ACHN (cell line): ENCODE data around the gene TSPAN5.

Source experiments
- DNase-seq: peaks from one replicate; pipeline ENCODE4 v3.0.0-alpha.2; 2015
- in situ Hi-C: cut with HindIII; loops from 2 replicates; pipeline ENCODE4 v1.10.0; 2017; ENCODE audit warnings: low sequenced_read_pairs, low pct_ligation_motif_present, low pct_unique_long_range_greater_than_20kb

TSPAN5 gene

GRCh38 chr4:98610431-98610830 is 48.0 kb downstream of the TSPAN5 start:
- DNase-seq: no peak
- in situ Hi-C loops: no loop called here

DNA sequence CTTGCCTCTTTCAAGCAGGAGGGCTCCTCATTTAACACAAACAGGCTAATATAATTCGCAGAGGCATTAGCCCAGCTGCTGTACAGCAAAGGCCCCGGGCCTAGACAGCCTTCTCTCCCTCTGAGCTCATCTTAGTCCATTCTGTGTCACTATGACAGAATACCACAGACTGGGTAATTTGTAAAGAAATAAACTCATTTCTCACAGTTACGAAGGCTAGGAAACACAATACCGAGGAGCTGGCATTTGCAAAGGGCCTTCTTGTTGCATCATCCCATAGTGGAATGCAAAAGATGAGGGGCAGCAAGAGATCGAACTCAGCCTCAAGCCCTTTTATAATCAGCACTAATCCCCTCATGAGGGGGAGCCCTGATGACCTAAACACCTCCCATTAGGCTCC is 48.5 kb downstream of the TSPAN5 start:
- DNase-seq: no peak
- in situ Hi-C loops: no loop called here

DNA sequence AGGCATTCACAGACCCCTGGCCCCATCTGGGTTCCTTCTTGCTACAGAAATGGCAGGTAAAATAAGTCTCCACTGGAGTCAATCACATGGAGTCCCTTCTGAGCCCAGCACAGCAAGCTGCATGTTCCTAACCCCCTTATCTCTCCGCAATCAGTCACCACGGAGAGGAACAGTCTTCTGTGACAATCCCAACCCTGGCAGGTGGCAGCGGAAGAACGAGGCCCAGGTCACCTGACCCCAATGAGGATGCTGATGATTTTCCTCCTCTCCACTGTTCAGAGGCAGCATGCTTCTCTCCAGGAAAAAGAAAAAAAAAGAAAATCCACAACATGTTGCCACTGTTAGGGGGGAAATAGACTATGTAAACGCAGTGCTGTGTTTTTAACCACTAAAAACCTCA is 50.1 kb downstream of the TSPAN5 start:
- in situ Hi-C loops: no loop called here
- DNase-seq: no peak

DNA sequence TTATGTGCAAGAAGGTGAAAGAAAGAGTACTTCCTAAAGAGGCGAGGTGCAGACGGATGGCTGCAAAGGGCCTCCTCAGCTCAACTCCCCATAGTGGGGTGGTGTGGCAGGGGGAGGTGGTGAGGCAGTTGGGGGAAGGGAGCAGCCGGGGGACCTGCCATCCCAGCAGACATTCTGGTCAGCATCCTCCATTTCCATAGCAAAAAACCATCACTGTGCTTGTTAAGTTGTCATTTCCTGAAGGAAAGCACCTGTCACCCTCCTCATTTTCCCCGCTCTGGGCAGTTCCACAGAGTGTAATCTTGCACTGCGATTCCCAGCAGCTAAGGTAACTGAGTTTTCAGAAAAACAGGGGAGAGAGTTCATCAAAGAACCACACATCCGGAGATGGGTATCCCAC is 51.5 kb downstream of the TSPAN5 start:
- in situ Hi-C loops: no loop called here
- DNase-seq: no peak

- in situ Hi-C loops: no loop called here
These were observed 53.2 kb downstream of the TSPAN5 start for GRCh38 chr4:98605216-98605615.

GRCh38 chr4:98604723-98605122 is 53.7 kb downstream of the TSPAN5 start:
- no peak for DNase-seq
- in situ Hi-C loops: no loop called here

More at GRCh38 chr4:98605216-98605615, 53.2 kb downstream of the TSPAN5 start:
- peak; percentile 12 for DNase-seq

DNA sequence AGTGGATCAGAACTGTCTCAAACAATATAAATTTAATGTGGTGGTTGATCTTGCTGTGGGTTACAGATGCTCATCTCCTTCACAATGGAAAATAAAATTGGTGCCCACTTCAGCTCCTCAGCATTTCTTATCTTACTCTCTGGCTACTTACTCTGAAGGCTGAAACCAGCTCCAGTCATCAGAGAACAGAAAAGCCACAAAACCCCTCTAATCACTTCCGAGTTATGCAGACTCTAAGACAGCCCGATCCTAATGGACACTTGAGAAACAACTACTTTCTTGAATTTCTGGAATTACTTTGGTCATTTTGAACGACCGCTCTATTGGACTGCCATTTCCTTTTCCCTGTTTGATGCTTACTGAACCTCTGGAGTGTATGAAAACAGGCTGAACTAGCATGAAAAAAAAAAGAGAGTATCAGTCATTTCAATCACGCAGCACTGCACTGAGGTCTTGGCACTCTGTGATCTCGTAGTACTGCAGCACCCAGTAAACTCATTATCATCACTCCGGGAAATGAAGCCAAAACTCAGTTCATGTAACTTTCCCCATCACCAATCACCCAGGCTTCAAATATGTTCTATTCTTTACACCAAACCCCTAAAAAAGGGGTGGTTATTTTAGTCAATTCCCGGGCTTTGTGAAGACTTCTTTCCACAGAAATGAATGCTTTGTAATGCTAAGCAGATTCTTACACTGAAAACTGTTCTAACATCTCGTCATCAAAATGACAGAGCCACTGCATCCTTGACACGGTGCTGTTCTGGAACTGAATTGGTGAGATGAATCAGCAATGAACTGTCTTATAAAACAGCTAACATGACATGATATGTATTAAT is 54.5 kb downstream of the TSPAN5 start:
- in situ Hi-C loops: no loop called here
- no peak for DNase-seq

DNA sequence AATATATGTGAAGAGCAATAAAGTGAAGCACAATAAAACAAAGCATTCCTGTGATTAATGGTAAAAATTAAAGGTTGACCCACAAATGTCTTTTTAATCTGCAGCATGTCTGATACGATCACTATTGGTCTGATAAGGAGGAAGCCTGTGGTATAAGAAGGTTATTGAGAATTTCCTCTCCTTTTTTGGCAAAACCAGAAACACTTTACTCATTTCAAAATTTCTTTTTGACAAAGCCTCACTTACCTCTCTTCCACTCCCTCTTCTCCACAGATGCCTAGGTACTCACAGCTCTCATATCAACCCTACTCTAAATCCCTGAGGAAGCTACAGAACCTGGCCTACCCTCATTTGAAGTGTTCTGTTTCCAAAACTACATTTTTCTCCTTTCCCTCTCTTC is 56.1 kb downstream of the TSPAN5 start:
- in situ Hi-C loops: no loop called here

GRCh38 chr4:98601708-98602107 is 56.7 kb downstream of the TSPAN5 start:
- in situ Hi-C loops: no loop called here
- no peak for DNase-seq

More for the DNA sequence above, 56.1 kb downstream of the TSPAN5 start:
- no peak for DNase-seq

DNA sequence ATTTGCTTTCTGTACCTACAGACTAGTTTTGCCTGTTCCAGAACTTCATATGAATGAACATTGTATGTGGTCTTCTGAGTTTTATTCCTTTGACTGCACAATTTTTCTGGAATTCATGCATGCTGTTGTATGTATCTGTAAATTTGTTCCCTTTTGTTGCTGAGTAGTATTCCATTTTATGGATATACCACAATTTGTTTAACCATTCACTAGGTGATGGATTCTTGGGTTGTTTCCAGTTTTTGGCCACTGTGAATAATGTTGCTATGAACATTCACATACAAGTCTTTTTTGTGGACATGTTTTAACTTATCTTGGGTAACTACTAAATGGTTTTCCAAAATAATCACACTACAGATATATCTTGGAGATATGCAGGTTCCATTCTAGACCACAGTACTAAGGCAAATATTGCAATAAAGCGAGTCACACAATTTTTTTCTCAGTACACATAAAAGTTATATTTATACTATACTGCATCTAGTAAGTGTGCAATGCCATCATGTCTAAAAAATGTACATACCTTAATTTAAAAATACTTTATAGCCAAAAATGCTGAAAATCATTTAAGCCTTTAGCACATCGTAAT is 58.7 kb downstream of the TSPAN5 start:
- in situ Hi-C loops: no loop called here
- no peak for DNase-seq

- no peak for DNase-seq
- in situ Hi-C loops: no loop called here
These were observed 71.5 kb downstream of the TSPAN5 start for GRCh38 chr4:98586962-98587354.

GRCh38 chr4:98586291-98586961 is 72.0 kb downstream of the TSPAN5 start:
- no peak for DNase-seq
- in situ Hi-C loops: no loop called here

DNA sequence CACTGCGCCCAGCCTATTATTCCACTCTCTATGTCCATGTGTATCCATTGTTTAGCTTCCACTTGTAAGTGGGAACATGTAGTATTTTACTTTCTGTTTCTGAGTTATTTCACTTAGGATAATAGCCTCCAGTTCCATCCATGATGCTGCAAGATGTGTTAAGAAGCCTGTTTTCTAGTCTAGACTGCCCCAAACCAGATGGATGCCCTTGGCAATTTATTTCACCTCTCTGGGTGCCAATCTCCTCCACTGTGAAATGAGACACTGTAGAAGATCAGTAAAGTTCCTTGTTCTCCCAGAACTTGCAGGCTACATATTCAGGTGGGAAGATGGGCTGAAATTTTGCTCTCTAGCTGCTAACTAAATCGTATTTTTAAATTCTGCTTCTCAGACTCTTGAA is 72.8 kb downstream of the TSPAN5 start:
- in situ Hi-C loops: no loop called here
- DNase-seq: no peak

DNA sequence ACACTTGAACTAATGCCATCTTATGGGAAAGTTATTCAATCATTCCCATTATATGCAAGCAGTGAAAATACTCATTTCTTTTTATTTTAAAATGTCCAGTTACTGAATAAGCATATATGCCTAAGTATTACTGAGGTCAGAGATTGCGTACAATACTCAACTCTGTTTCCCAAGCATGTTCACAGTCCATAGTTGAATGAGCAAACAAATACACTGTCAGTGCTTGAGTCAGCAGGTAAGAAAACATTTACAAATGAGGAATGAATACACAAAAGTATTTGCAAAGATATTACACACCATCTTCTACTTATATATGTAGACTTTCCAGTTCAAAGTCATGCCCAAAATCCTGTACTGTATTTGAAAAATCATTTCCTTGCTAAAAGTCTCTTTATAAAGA is 74.1 kb downstream of the TSPAN5 start:
- in situ Hi-C loops: no loop called here
- no peak for DNase-seq

DNA sequence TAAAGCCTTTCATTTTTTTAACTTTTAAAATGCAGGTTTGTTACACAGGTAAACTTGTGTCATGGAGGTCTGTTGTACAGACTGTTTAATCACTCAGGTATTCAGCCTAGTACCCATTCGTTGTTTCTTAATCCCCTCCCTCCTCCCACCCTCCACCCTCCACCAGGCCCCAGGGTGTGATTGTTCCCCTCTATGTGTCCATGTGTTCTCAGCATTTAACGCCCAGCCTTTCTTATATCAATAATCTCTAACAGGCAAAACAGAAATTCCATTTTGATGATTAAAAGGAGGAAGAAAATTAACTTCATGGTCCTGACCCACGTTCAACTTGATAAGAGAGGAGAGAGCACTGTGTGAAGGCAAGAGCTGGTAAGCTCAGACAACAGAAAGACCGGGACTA is 75.1 kb downstream of the TSPAN5 start:
- no peak for DNase-seq
- in situ Hi-C loops: no loop called here

GRCh38 chr4:98581126-98581525 is 77.3 kb downstream of the TSPAN5 start:
- DNase-seq: no peak
- in situ Hi-C loops: no loop called here

DNA sequence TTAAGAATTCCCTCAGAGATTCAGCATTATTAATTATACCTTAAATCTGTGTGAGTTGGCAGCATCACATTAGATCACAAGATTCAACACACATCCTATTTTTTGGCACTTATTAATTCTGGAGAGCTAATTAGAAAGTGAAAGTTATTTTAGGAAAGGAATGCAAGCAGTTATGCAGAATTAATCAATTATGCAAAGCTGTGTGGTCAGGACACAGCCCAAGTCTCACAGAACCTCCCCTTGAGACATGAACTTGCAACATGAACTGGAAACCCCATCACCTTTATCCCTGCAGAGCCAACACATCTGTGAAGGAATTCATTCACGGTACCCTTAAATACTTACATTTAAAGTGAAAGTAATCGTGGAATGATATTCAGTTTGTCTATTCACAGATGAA is 80.5 kb downstream of the TSPAN5 start:
- DNase-seq: no peak
- in situ Hi-C loops: no loop called here

DNA sequence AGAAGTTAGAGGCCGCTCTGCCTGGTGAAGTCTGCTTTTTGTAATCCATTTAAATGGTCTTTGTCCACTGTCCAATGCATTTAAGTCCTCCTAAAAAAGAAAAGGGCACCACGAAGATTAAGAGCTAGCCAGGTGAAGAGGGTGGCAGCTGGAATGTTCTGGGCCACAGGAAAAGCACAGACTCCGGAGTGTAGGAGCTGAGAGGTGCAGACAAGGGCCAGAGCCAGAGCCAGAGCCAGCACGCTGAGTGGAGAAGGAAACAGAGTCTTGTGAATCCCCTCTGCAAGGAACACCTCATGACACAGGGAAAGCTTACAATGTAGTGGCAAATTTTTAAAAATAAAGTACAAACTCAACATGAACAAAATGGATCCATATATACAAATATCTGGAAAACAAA is 83.6 kb downstream of the TSPAN5 start:
- no peak for DNase-seq
- in situ Hi-C loops: no loop called here

- peak; percentile 4 for DNase-seq
- in situ Hi-C loops: no loop called here
These were observed 84.6 kb downstream of the TSPAN5 start for GRCh38 chr4:98573791-98574190.

DNA sequence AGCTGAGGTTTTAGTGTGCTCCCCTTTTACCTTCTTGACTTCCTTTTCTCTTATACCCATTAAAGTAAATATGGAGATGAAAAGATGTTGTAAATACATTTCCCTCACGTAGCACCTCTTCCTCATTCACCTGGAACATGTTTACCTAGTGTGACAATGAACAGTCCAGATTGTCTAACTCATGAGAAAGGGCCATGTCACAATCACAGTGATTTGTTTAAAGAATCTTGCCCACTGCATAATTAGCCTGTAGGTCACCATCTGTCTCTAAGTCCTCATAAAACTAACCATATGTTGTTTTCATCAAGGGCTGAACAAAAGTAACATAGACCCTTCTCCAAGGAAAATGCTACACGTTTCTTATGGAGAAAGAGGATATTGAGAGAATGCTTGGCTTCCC is 85.7 kb downstream of the TSPAN5 start:
- in situ Hi-C loops: no loop called here
- no peak for DNase-seq
